CD4-positive, alpha-beta memory T cell (primary cell): ENCODE results near the gene KRT9. TPM values are rescaled to one million over a fixed set of nuclear protein-coding genes. Genes with fewer than 3 reads are reported as not detected.
A peak's percentile ranks its signal among the peaks of the same experiment; 100 is the strongest.

Source experiments
- CTCF ChIA-PET: fragments of 350-600 bp; sonication (Branson Sonifier 250); formaldehyde crosslinking; loops from one replicate; lab custom pipeline; 2021; ENCODE audit warnings: inconsistent platforms; ENCODE audit not compliant: partially characterized antibody; lab: Charles Lee
- POLR2A ChIA-PET: fragments of 350-600 bp; sonication (Branson Sonifier 250); formaldehyde crosslinking; loops from one replicate; lab custom pipeline; 2021; ENCODE audit not compliant: partially characterized antibody; lab: Charles Lee
- DNase-seq, 5 donors: peaks; one replicate each; pipeline versions ENCODE4 v3.0.0 to v3.0.0-alpha.2; 2020 to 2022; ENCODE audit warnings: mixed read lengths in 1 of 5
- H3K27ac ChIP-seq: one replicate; pipeline ENCODE4 v1.7.0; 2013; ENCODE audit warnings: low read depth, low read length
- H3K27me3 ChIP-seq: 2 replicates; pipeline ENCODE4 v1.7.0; 2013; ENCODE audit warnings: mild to moderate bottlenecking, low read length, moderate library complexity; ENCODE audit not compliant: insufficient read depth
- H3K36me3 ChIP-seq: 2 replicates; pipeline ENCODE4 v1.7.0; 2013; ENCODE audit warnings: mild to moderate bottlenecking, low read length, moderate library complexity; ENCODE audit not compliant: insufficient read depth
- H3K4me1 ChIP-seq: 2 replicates; pipeline ENCODE4 v1.7.0; 2013; ENCODE audit warnings: mild to moderate bottlenecking, low read length, moderate library complexity; ENCODE audit not compliant: insufficient read depth
- H3K4me3 ChIP-seq, 2 donors: one replicate each; pipeline ENCODE4 v1.7.0; 2013; ENCODE audit warnings: low read length in 2 of 2, mild to moderate bottlenecking in 1 of 2
- H3K9me3 ChIP-seq, 2 donors: one replicate each; pipeline ENCODE4 v1.7.0; 2013; ENCODE audit warnings: low read length in 2 of 2, control low read depth in 1 of 2; ENCODE audit not compliant: control insufficient read depth in 1 of 2
- H3K27ac Mint-ChIP-seq, 7 donors: one replicate each; pipeline ENCODE4 v1.8.0; 2020 to 2021; ENCODE audit warnings: mixed read lengths in 7 of 7, mild to moderate bottlenecking in 6 of 7, inconsistent platforms in 3 of 7, moderate library complexity in 3 of 7
- H3K27me3 Mint-ChIP-seq, 2 donors: one replicate each; pipeline ENCODE4 v1.8.0; 2020 to 2021; ENCODE audit warnings: mixed read lengths in 2 of 2
- H3K36me3 Mint-ChIP-seq, 2 donors: one replicate each; pipeline ENCODE4 v1.8.0; 2020 to 2021; ENCODE audit warnings: mixed read lengths in 2 of 2, inconsistent platforms in 1 of 2, mild to moderate bottlenecking in 1 of 2
- H3K4me1 Mint-ChIP-seq, 4 donors: one replicate each; pipeline ENCODE4 v1.8.0; 2020 to 2021; ENCODE audit warnings: mixed read lengths in 4 of 4, mild to moderate bottlenecking in 1 of 4
- H3K4me3 Mint-ChIP-seq, 8 donors: one replicate each; pipeline ENCODE4 v1.8.0; 2020 to 2021; ENCODE audit warnings: mixed read lengths in 8 of 8, mild to moderate bottlenecking in 7 of 8, moderate library complexity in 6 of 8, inconsistent platforms in 3 of 8
- H3K9me3 Mint-ChIP-seq, 8 donors: one replicate each; pipeline ENCODE4 v1.8.0; 2020 to 2021; ENCODE audit warnings: mixed read lengths in 8 of 8, mild to moderate bottlenecking in 5 of 8, inconsistent platforms in 3 of 8, moderate library complexity in 1 of 8
- intact Hi-C: fragments of 100-400 bp; cut with micrococcal nuclease; formaldehyde crosslinking; loops from one replicate; pipeline ENCODE4 v1.15.1; 2023
- polyA plus RNA-seq, 2 donors: library from polyadenylated mRNA; unstranded; fragments of 300-500 nt; fragmentation: Illumina TruSeq; gene quantifications; one replicate each; pipeline ENCODE4 v1.2.3, GENCODE V29; 2021
- total RNA-seq, 2 experiments: library from RNA; stranded (reverse); gene quantifications; one replicate each; pipeline ENCODE4 v1.2.3, GENCODE V29; 2021

The KRT9 gene
- total and polyA plus RNA-seq, 4 experiments from 2014 or later: not detected

GRCh38 chr17:41537990-41538389 lies 33.9 kb downstream of the KRT9 start:
- H3K27ac Mint-ChIP-seq: no peak overlapping the region
- POLR2A ChIA-PET: no interaction called here
- H3K9me3 ChIP-seq: no peaks in the 10 kb centered on the region
- no peaks in the 10 kb centered on the region for H3K36me3 Mint-ChIP-seq
- H3K4me3 ChIP-seq: no peak overlapping the region
- H3K4me1 ChIP-seq: no peaks in the 10 kb centered on the region
- peaks cover 7 to 11% of the 10 kb centered on the region in 2 donors for H3K27me3 Mint-ChIP-seq
- CTCF ChIA-PET: interaction anchor here (3.5 kb wide), 1 partner anchor 11 kb away, joined by 16 read pairs; no protein-coding TSS in a partner anchor
- no peak overlapping the region for H3K27ac ChIP-seq
- no peak overlapping the region for H3K4me3 Mint-ChIP-seq
- intact Hi-C loops: no loop called here
- DNase-seq: no peak
- H3K27me3 ChIP-seq: no peaks in the 10 kb centered on the region
- H3K36me3 ChIP-seq: no peaks in the 10 kb centered on the region
- peaks cover 0 to 2% (median 0%) of the 10 kb centered on the region in 4 donors for H3K4me1 Mint-ChIP-seq
- H3K9me3 Mint-ChIP-seq: no peaks in the 10 kb centered on the region

- Mint-ChIP-seq H3K4me3 (no peak overlapping the region), H3K4me1 (peaks cover 0 to 2% (median 0%) of the 10 kb centered on the region in 4 donors), H3K27ac (no peak overlapping the region), H3K27me3 (peaks cover 9 to 15% of the 10 kb centered on the region in 2 donors), H3K36me3 (no peaks in the 10 kb centered on the region), H3K9me3 (no peaks in the 10 kb centered on the region)
- POLR2A ChIA-PET: no interaction called here
- Histone ChIP-seq H3K4me1 (no peaks in the 10 kb centered on the region), H3K36me3 (no peaks in the 10 kb centered on the region), H3K4me3 (no peak overlapping the region), H3K27me3 (no peaks in the 10 kb centered on the region), H3K27ac (no peak overlapping the region), H3K9me3 (no peaks in the 10 kb centered on the region)
- DNase-seq: no peak
- intact Hi-C loops: no loop called here
- CTCF ChIA-PET: interaction anchor here (3.5 kb wide), 1 partner anchor 12 kb away, joined by 16 read pairs; no protein-coding TSS in a partner anchor
Observed at GRCh38 chr17:41537614-41537954, 34.3 kb downstream of the KRT9 start.

GRCh38 chr17:41536741-41537613 lies 34.9 kb downstream of the KRT9 start:
- H3K36me3 Mint-ChIP-seq: no peaks in the 10 kb centered on the region
- H3K4me3 Mint-ChIP-seq: no peak overlapping the region
- H3K27me3 Mint-ChIP-seq: peaks cover 13 to 20% of the 10 kb centered on the region in 2 donors
- intact Hi-C loops: no loop called here
- no peak for DNase-seq
- Histone ChIP-seq H3K9me3 (no peaks in the 10 kb centered on the region), H3K27ac (no peak overlapping the region), H3K4me3 (no peak overlapping the region), H3K36me3 (no peaks in the 10 kb centered on the region), H3K27me3 (no peaks in the 10 kb centered on the region), H3K4me1 (no peaks in the 10 kb centered on the region)
- no peak overlapping the region for H3K27ac Mint-ChIP-seq
- POLR2A ChIA-PET: no interaction called here
- CTCF ChIA-PET: interaction anchor here (3.5 kb wide), 1 partner anchor 12 kb away, joined by 16 read pairs; no protein-coding TSS in a partner anchor
- no peaks in the 10 kb centered on the region for H3K9me3 Mint-ChIP-seq
- peaks cover 0 to 2% (median 0%) of the 10 kb centered on the region in 4 donors for H3K4me1 Mint-ChIP-seq

- no peak overlapping the region for H3K4me3 ChIP-seq
- intact Hi-C loops: no loop called here
- no peak for DNase-seq
- Mint-ChIP-seq H3K27ac (no peak overlapping the region), H3K9me3 (no peaks in the 10 kb centered on the region), H3K4me3 (no peak overlapping the region), H3K4me1 (peaks cover 0 to 2% (median 0%) of the 10 kb centered on the region in 4 donors), H3K36me3 (no peaks in the 10 kb centered on the region), H3K27me3 (peaks cover 16 to 29% of the 10 kb centered on the region in 2 donors)
- no peak overlapping the region for H3K27ac ChIP-seq
- no peaks in the 10 kb centered on the region for H3K36me3 ChIP-seq
- H3K27me3 ChIP-seq: peaks cover 3% of the 10 kb centered on the region
- ChIA-PET POLR2A (no interaction called here), CTCF (interaction anchor here (1.1 to 3.5 kb wide), 2 partner anchors 13 to 207 kb away, joined by 3 to 16 read pairs; no protein-coding TSS in a partner anchor)
- H3K4me1 ChIP-seq: no peaks in the 10 kb centered on the region
- H3K9me3 ChIP-seq: no peaks in the 10 kb centered on the region
Observed at GRCh38 chr17:41535764-41536481, 35.9 kb downstream of the KRT9 start.

- peaks cover 0 to under 1% (median 0%) of the 10 kb centered on the region in 4 donors for H3K4me1 Mint-ChIP-seq
- POLR2A ChIA-PET: no interaction called here
- peaks cover 5% of the 10 kb centered on the region for H3K27me3 ChIP-seq
- peaks cover 21 to 30% of the 10 kb centered on the region in 2 donors for H3K27me3 Mint-ChIP-seq
- no peak overlapping the region for H3K4me3 ChIP-seq
- no peaks in the 10 kb centered on the region for H3K9me3 Mint-ChIP-seq
- H3K9me3 ChIP-seq: no peaks in the 10 kb centered on the region
- CTCF ChIA-PET: interaction anchor here (1.1 to 3.5 kb wide), 2 partner anchors 14 to 206 kb away, joined by 3 to 16 read pairs; no protein-coding TSS in a partner anchor
- H3K27ac ChIP-seq: no peak overlapping the region
- no peak for DNase-seq
- H3K36me3 ChIP-seq: no peaks in the 10 kb centered on the region
- H3K4me3 Mint-ChIP-seq: no peak overlapping the region
- no peaks in the 10 kb centered on the region for H3K36me3 Mint-ChIP-seq
- no peaks in the 10 kb centered on the region for H3K4me1 ChIP-seq
- intact Hi-C loops: no loop called here
- H3K27ac Mint-ChIP-seq: no peak overlapping the region
Observed at GRCh38 chr17:41534899-41535546, 36.8 kb downstream of the KRT9 start.

- no peak for DNase-seq
- peaks cover 4 to 9% (median 6%) of the 10 kb centered on the region in 4 donors for H3K4me1 Mint-ChIP-seq
- H3K27ac ChIP-seq: no peak overlapping the region
- no peaks in the 10 kb centered on the region for H3K36me3 Mint-ChIP-seq
- ChIA-PET POLR2A (no interaction called here), CTCF (no interaction called here)
- H3K4me3 ChIP-seq: no peak overlapping the region
- H3K27me3 Mint-ChIP-seq: peaks cover 34 to 43% of the 10 kb centered on the region in 2 donors
- intact Hi-C loops: no loop called here
- no peaks in the 10 kb centered on the region for H3K4me1 ChIP-seq
- peaks cover 12% of the 10 kb centered on the region for H3K27me3 ChIP-seq
- no peaks in the 10 kb centered on the region for H3K9me3 Mint-ChIP-seq
- H3K36me3 ChIP-seq: no peaks in the 10 kb centered on the region
- no peak overlapping the region for H3K4me3 Mint-ChIP-seq
- H3K27ac Mint-ChIP-seq: peak overlapping the region in 1 of 7 donors; percentile 24
- no peaks in the 10 kb centered on the region for H3K9me3 ChIP-seq
Observed at GRCh38 chr17:41533613-41534012, 38.2 kb downstream of the KRT9 start.
